Measurements from ENCODE around the gene SAP25.
A peak's percentile ranks its signal among the peaks of the same experiment; 100 is the strongest.
"Not testable (repeated sequence)": the region's sequence is repeated elsewhere in the genome, so short reads cannot be mapped to it uniquely, and the experiment has no call there.

Gene SAP25

GRCh38 chr7:100566018-100566531 is 7.6 kb downstream of the SAP25 start:
- TF ChIP-seq GATA1 (IDR thresholded peaks at IDR 0.05; ENCODE audit: low read depth, low read length) = no peak
- no peak for TF ChIP-seq POLR2A (IDR thresholded peaks at IDR 0.05; ENCODE audit: low read length)
- DNase-seq = no peak

GRCh38 chr7:100565133-100565571 is 8.5 kb downstream of the SAP25 start:
- no peak for DNase-seq
- TF ChIP-seq GATA1 (IDR thresholded peaks at IDR 0.05; ENCODE audit: low read depth, low read length) (no peak), POLR2A (IDR thresholded peaks at IDR 0.05; ENCODE audit: low read length) (no peak)

- not testable (repeated sequence) for DNase-seq
Measured at GRCh38 chr7:100564405-100564804, 9.3 kb downstream of the SAP25 start.

- DNase-seq = peak; percentile 80 to 88
- TF ChIP-seq GATA1 (IDR thresholded peaks at IDR 0.05; ENCODE audit: low read depth, low read length) (no peak), POLR2A (IDR thresholded peaks at IDR 0.05; ENCODE audit: low read length) (no peak)
Measured at GRCh38 chr7:100563809-100564400, 9.8 kb downstream of the SAP25 start.

DNA sequence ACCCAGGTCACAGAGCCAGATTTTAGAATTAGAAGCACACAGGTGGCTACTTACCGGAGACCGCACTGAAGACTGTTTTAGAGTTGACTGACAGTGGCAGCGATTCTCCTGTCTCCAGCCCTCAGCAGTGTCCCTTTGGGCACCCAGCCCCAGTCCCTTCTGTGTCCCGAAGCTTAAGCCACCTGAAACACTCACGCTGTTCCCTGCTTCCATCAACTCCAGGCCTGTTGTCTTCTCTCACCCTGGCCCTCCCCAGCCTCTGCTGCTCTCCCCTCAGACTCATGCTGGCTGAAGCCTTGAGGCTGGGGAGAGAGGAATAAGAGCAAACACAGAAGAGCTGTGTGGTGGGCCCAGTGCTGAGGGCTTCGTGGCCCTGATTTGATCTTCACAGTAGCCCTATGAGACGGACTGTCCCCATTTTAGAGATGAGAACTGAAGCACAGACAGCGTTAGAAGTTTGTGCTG is 10.6 kb downstream of the SAP25 start:
- TF ChIP-seq POLR2A (IDR thresholded peaks at IDR 0.05; ENCODE audit: low read length) (no peak), GATA1 (IDR thresholded peaks at IDR 0.05; ENCODE audit: low read depth, low read length) (no peak)
- DNase-seq = no peak

GRCh38 chr7:100562195-100563099 is 11.3 kb downstream of the SAP25 start:
- DNase-seq = no peak
- no peak for TF ChIP-seq POLR2A (IDR thresholded peaks at IDR 0.05; ENCODE audit: low read length)
- TF ChIP-seq GATA1 (IDR thresholded peaks at IDR 0.05; ENCODE audit: low read depth, low read length) = no peak

DNA sequence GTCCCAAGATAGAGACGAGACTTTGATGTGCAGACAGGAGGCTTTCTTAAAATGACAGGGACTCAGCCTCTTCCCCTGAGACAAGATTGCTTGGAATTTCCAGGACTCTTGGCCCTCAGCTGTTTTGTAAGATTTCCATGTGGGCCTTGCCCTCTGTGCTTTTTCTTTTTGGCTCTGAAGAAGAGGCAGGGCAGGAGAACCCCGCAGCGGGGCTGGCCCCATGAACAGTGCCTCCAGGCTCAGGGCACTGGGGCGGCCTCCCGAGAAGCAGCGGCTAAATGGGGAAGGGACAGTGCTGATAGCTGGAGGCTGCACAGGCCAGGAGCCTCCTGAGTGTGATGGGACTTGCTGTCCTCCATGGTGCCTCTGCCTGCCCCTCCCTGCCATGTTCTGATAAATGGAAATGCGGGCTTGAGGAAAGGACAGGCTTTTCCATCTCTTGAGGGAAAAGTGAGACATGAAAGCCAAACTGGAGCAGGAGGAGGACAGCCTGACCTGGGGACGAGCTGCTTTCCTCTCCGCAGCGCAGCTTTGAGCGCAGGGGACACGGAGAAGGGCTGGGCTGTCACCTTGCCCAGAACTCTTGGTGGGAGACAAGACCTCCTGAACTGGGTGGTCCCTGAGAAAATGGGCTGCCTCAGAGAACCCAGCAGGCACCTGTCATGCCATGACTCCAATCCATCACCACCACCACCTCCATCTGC is 12.1 kb downstream of the SAP25 start:
- DNase-seq = no peak
- no peak for TF ChIP-seq GATA1 (IDR thresholded peaks at IDR 0.05; ENCODE audit: low read depth, low read length)
- TF ChIP-seq POLR2A (IDR thresholded peaks at IDR 0.05; ENCODE audit: low read length) = no peak

DNA sequence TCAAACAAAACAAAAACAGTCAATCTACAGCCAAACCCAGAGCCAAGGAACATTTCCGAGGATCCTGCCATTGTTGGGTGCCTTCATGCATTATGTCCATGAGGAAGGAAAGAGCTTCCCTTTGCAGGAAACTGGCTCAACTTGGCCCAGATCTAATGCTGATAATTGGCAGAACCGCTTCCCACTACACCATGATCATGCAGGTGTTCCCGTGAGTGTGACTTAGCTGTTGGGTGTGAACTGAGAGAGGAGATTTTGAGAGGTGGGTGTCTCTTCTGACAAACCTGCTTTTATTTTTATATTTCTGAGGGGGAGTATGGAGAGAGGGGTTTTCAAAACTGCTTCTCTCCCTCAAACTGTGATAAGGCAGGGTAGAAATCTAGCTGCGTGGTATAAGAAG is 14.6 kb downstream of the SAP25 start:
- TF ChIP-seq GATA1 (IDR thresholded peaks at IDR 0.05; ENCODE audit: low read depth, low read length) (no peak), POLR2A (IDR thresholded peaks at IDR 0.05; ENCODE audit: low read length) (no peak)
- DNase-seq = no peak

DNA sequence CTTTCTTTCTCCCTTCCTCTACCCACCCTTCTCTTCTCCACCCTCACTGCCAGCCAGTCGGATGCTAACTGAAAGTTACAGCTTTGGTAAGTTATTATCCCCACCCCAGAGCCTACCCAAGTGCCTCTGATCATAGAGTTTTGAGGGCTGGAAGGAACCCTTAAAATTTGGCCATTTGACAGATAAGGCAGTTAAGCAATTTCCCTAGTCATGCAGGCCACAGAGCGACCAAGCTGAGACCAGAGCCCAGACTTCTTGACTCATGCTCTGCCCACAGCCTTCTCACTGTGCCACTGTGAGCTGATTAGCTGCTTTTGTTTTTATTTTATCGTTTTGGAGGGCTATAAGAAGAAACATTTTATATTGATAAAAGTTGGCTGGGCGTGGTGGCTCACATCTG is 17.2 kb downstream of the SAP25 start:
- DNase-seq = peak; percentile 82 to 84
- TF ChIP-seq POLR2A (IDR thresholded peaks at IDR 0.05; ENCODE audit: low read length) (peak; percentile 61), GATA1 (IDR thresholded peaks at IDR 0.05; ENCODE audit: low read depth, low read length) (no peak)

DNA sequence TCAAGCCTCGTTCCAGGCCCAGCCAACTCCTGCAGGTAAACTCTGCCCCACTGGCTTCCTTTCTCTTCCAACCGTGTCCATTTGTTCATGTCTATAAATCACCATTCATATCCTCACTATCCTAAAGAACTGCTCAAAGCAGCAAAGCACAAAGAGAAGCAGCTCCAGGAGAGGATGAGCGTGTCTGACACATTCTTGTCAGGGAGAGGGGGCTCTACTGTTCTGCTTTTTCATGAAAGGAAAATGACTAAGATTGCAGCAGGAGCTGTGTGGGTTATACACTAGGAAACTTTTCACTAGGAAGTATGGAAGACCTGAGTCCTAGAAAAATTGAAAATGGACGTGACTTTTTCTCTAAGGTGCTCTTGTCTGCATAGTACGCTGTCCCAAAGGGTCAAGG is 18.0 kb downstream of the SAP25 start:
- TF ChIP-seq POLR2A (IDR thresholded peaks at IDR 0.05; ENCODE audit: low read length) (no peak), GATA1 (IDR thresholded peaks at IDR 0.05; ENCODE audit: low read depth, low read length) (no peak)
- DNase-seq = no peak

DNA sequence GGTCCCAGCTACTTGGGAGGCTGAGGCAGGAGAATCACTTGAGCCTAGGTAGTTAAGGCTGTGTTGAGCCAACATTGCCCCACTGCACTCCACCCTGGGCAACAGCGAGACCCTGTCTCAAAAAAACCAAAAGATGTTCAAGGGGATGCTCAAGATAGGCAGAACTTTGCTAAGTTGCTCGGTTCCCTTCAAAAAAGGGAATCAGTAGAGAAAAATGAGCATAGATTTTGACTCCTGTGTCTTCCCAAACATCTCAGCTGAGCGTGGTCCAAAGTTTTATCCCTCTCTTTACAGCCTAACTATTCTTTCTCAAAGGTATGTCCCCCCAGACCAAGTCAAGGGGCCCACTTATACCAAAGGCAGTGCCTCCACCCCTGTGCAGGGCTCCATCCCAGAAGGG is 20.7 kb downstream of the SAP25 start:
- no peak for DNase-seq
- TF ChIP-seq GATA1 (IDR thresholded peaks at IDR 0.05; ENCODE audit: low read depth, low read length) (no peak), POLR2A (IDR thresholded peaks at IDR 0.05; ENCODE audit: low read length) (no peak)

DNA sequence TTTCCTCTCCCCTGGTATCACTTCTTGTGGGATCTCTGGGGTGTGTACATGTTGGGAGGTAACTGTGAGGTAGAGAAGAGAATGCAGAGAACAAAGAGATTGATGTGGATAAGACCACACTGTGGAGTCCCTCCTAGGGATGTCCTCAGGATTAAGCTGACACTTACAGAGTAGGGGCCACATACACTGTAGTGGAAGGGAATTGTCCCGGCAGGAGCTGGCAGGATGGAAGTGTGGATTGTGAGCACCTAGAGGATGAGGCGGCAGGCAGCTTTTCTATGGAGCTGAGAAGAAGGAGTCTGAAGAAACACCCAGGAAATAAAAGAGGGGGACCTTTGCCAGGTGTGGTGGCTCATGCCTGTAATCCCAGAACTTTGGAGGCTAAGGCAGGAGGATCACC is 21.2 kb downstream of the SAP25 start:
- no peak for DNase-seq
- no peak for TF ChIP-seq POLR2A (IDR thresholded peaks at IDR 0.05; ENCODE audit: low read length)
- no peak for TF ChIP-seq GATA1 (IDR thresholded peaks at IDR 0.05; ENCODE audit: low read depth, low read length)

- not testable (repeated sequence) for DNase-seq
Measured at GRCh38 chr7:100548446-100548845, 25.3 kb downstream of the SAP25 start.

DNA sequence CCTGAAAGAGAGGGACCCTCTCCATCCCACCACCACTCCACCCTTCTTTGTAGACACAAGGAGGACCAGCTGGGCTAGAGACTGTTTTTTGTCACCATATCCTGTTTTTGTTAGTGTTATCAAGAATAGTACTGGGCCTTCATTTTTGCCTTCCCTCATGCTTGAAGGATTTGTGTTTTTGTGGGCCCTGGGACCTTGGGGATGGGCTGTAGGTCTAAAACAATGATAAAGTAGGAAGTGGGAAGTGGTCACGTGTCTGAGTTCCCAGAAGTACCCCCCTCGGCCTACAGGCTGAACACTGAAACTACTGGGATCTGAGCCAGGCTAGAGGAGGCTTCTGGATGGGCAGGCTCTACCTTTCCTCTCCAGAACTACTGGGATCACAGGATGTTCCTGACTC is 25.8 kb downstream of the SAP25 start:
- TF ChIP-seq POLR2A (IDR thresholded peaks at IDR 0.05; ENCODE audit: low read length) = no peak
- TF ChIP-seq GATA1 (IDR thresholded peaks at IDR 0.05; ENCODE audit: low read depth, low read length) = no peak
- no peak for DNase-seq

All from erythroblast (primary cell).